ENCODE data around the gene SLIT1.

Gene SLIT1

DNA sequence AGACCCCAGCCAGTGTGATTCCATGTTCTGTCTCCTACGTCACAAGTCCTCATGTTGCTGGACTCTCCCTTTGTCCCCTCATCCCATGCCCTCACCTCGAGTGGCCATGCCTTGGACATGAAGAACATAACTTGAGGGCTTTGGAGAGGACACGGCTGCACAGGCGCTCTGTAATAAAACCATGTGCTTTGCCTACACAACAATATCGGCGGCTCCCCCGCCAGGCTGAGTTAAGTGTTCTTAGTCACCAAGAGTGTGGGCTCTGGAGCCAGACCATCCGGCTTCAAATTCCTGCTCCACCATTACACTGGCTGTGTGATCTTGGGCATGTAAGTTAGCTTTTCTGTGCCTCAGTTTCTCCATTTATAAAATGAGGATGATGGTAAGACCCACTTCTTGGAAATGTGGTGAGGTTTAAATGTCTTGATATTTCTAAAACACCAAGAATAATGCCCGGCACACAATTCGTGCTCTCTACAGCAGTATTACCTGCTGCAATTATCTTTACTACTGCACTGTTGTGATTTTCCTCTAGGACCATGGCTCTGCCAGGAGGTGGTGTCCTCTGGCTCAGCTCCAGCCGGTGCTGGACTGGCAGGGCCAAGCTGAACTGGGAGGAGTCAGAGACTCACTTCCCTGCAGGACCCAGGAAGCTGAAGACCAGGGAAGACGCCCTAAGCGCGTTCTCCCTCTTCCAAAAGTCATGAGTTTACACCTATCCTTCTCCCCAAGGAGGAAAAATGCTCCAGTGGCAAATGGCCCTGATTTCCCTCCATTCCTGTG lies 15.7 kb downstream of the SLIT1 start:
- no peak for DNase-seq

DNA sequence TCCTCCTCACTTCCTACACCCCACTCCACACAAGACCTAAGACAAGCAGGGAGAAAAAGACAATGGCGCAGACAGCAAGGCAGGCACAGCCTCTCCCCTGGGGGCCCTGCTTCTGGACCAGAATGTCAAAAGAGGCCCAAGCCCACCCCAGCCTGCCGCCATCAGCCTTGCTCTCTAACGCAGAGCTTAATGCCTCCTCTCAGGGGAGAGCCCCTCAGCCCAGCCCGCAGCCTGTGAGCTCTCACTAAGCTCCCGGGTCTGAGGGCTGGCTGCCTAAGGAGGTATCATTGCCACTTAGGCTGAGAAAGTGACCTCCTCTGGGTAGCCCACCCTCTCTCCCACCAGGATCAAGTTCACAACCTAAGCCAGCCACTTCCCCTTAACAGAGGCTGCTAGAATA lies 16.7 kb downstream of the SLIT1 start:
- no peak for DNase-seq

DNA sequence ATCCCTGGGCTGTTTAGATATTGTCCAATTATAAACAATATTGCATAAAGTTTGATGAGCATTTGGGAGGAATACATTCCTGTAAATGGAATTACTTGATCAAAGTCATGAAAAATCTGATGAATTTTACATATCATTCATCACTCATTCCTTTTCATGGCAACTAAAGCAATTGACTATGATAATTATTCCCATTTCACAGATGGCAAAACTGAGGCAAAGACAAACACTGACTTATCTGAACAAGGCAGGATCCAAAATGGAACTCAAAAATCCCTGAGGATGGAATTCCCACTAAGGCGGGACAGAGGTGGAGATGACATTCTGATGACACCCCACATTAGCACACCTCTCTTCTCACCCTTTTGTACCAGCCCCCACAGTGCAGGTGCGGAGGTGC lies 17.1 kb downstream of the SLIT1 start:
- no peak for DNase-seq

- no peak for DNase-seq
Observed at GRCh38 chr10:97165499-97165898, 20.3 kb downstream of the SLIT1 start.

- DNase-seq = no peak
Observed at GRCh38 chr10:97163781-97164501, 21.8 kb downstream of the SLIT1 start.

- no peak for DNase-seq
Observed at GRCh38 chr10:97163181-97163580, 22.6 kb downstream of the SLIT1 start.

DNA sequence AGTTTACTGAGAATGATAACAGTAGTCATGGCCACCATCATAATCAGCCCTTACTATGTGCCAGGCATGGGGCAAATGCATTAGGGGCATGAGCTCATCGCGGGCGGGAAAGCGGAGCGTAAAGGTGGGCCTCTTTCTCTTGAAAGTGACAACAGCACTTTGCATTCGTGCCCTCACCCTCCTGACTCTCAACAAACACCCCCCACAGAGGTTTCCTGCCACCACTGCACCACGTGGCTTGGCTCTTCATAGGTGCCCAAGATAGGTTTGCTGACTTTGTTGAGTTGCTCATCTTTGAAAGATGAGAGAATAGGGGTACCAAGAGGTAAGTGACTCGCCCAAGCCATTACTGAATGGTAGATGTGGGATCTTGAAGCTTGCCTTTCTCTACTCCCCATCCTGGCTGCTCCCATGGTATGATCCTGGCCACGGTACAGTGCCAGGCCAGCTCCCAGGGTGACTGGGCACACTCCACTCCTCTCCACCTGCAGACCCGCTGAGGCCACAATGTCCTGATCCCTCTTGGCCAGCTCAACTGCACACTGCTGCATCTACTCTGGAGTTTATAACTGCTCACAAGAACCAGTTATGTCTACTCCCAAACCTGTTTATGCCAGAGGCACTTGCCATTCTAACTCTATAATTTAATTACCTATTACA lies 26.0 kb downstream of the SLIT1 start:
- DNase-seq = no peak

DNA sequence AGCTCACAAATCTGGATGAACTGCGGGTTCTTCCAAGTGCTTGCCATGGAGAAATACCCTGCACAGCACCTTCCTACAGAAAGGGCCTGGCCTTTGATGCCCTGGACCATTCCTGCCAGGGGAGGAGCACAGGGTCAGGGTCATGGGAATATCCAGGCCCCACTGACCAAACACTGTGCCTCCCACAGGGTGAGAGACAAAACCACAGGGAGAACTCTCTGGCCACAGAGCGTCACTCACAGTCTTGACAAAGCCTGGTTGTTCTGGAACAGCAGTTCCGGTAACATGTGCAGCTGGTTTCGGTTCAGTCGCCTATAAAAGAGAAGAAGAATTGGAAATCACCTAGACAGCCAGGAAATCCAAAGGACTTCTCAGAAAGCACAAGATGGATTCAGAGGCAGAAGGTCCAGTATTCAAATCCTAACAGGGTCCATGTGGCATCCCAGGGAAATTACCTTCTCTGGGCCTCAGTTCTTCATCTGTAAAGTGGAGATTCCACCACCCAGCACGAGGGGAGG lies 28.1 kb downstream of the SLIT1 start:
- no peak for DNase-seq

- DNase-seq = no peak
Observed at GRCh38 chr10:97154781-97155180, 31.0 kb downstream of the SLIT1 start.

DNA sequence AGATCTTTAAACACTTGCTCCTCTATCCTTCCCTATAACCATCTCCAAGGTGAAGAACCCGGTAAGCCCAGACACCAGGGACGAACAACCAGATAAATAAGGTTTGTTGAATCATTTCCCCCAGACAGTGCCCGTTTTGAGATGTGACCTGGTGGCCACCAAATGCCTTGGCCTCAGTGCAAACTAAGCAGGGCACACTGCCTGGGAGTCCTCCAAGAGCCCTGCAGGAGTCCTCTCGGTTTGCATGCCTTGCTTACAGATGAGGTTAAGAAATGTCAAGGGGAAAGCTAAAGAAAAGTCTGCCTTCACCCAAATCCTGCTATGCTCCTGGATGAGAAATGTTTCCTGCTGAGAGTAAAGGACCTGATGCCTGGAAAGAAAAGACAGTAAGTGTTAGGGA lies 31.6 kb downstream of the SLIT1 start:
- no peak for DNase-seq

DNA sequence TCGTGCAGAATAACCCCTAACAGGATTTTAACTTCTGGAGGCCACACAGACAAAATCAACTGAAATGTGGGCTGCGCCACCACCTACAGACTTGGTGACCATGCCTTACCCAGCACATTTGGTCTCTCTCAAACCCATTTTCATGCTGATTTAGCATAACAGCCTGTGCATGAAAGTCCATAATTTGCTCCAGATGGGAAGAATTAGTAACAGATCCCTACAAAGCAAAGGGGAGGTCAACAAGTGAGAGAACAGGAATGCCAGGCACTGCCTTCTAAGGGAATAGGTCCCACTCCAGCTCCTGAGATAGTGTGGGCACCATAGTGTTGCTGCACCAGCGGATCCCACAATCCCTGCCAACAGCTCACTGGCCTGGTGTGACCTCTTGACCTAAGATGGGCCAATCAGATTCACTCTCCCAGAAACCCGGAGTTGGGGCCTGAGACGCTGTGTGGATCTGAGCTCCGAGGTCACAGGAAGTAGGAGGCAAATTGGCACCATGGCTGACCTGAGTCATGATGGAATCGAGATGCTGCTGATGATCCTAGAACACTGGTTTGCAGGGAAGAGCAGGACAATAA lies 32.4 kb downstream of the SLIT1 start:
- DNase-seq = no peak

DNA sequence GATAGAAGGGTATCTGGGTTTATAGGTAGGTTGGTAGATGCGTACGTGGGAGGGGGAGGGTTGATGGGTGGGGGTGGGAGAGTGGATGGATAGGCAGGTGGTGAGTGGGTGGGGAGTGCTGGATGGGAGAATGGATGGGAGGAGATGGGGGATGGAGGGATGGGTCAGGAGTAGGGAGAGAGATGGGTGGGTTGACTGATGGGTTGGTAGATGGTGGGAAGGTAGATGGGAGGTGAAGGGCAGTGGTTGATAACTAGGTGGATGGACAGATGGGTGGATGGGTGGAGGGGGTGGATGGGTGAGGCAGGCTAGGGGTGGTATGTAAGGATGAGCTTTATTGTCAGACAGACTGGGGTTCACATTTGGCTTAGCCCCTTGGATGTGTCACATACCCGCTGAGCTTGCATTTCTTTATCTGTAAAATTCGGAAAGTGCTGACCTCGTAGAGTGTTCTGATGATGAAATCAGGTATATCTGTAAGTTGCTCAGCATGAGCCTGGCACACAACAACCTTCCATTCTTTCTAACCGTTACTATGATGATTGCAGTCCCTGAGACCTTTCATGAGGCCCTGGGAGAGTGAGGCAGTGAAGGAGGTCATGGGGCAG lies 34.3 kb downstream of the SLIT1 start:
- DNase-seq = no peak

GRCh38 chr10:97150616-97151015 lies 35.1 kb downstream of the SLIT1 start:
- no peak for DNase-seq

DNA sequence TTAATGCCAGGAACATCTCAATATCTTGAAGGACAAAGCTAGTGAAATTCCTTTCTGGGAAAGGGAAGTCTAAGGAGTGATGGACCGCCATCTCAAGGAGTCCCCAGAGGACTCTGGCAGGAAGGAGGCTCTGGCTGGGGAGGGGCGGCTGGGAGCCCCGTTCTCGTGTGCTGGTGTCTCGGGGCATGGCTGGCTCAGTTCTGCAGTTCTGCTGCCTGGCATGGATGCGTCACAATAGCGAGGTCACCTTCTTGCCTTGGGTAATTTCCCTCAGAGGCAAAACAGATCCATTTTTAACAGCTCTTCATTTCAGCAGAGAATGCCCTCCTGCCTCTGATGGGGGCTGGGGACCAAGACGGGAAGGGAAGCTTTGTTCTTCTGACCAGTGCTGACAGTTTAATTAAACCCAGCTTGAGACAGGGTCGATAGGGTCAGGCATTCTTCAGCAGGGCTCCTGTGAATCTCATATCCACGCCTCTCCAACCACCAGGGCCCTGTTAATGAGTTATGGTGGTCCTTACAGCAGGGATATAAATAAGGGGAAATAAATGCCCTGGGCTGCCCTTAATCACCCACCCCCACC lies 35.7 kb downstream of the SLIT1 start:
- no peak for DNase-seq

DNA sequence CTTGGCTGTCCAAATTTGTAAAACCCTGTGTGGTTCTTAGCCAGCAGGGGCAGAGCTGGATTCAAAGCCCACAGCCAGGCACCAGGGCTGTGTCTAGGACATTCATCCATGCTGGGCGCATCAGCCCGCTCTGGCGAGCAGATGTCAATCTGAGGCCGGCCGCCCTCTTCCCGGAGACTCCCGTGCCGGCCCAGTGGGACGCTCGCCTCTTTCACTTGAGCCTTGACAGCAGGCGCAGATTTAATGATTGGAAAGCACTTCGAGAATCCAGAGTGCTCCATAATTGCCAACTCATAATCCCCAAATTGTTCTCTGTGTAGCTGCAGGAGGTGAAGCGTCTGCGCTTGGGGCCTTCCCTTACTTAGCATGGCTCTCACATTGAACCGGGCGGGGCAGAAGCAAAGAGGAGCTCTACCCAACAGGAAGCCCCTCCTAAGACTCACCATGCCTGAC lies 36.7 kb downstream of the SLIT1 start:
- DNase-seq = no peak

DNA sequence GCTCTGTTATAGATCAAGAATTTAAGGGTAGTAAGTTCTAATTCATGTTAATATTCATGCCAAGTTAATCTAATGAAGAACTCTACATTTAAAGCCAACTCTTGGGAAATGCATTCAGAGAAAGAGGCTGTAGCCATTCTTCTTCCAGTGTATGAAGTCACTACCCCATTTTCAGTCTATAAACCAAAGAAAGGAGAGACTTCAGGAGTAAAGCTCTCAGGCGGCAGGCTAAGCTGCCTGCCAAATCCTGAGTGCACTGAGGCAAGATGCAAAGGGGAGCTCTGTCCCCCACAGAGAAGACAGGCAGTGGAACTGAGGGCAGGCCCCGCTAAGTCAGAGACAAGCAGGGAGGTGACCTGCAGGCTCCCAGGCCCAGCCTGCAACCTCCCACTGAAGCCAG lies 41.5 kb downstream of the SLIT1 start:
- no peak for DNase-seq

DNA sequence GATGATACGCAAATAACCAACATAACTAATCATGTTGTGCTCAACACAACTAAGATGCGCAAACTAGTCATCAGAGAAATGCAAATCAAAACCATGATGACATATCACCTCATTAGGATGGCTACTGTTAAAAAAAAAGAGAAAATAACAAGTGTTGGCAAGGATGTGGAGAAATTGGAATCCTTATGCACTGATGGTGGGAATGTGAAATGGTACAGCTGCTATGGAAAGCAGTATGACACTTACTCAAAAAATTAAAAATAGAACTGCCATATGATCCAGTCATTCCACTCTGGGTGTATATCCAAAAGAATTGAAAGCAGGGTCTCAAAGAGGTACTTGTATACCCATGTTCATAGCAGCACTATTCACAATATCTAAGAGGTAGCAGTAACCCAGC lies 42.9 kb downstream of the SLIT1 start:
- DNase-seq = no peak

GRCh38 chr10:97140902-97141745 lies 44.6 kb downstream of the SLIT1 start:
- DNase-seq = no peak

DNA sequence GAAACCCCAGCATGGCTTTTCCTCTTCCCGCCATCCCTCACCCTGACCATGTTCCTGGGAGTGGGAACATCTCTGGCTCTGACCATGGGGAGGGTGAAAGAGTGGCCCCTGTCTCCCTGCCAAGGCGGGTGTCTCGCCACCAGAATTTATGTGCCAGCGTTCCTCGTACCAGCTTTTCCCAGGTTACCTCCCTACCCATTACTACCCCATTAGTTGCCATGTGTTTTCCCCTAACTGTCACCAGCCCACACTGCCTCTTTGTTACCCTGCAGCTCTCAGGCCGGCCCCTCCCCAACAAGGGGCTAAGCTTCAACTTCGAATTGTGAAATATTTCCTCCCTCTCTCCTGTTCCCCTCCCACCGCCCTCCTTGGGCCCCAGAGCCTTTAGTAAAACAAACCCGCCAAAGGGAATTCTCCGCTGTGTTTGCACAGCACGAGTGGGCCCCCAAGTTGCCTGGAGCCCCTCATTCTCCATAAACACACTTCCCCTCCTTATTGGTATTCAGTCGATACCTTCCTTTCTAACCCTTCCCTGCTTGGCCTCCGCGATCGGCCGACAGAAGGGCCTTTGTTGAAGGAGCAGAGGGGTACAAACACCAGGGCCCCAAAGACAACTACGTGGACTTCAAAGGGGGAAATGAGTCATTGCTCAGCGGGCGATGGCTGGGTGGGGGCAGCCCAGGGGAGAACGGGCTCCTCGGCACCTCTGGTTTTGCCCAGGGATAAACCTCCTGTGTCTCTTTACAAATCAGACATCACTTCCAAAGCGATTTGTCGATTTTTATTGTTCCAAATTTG lies 45.5 kb downstream of the SLIT1 start:
- no peak for DNase-seq

DNA sequence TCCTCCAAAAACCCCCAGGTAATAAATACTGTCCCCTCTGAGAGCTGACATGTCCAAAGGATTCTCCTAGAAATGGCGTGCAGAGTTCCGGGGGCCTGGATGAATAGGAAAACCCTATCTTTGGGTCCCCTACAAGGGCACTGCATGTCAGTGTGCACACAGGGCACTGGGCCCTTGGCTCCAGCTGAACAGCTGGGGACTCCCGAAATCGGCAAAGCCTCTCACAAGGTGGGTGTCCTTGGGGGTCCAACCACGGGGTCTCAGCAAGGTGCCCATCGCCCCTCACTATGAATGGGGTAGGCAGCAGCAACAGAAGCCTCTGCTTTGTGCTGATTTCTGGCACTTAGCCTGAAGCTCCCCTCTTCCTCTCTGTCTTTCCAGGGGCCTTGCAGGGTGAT lies 46.1 kb downstream of the SLIT1 start:
- DNase-seq = no peak

DNA sequence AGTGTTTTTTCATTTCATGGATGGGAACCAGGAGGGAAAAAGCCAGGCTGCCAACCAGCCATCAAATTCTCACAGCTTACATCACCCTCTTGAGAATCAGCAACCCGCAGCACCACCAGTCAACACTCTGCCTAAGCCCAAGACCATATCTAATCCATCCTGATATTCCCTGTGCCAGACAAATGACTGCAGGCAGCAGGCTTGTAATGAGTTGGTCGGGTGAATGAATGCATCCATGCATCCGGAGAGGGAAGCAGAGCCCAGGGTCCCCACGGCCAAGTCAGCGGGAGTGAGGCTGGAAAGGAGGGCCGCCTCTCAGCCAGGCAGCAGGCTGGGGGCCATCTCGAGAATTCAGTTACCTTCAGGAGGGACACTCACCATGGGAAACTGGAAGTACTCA lies 46.9 kb downstream of the SLIT1 start:
- no peak for DNase-seq

Data from CD4-positive, alpha-beta T cell treated with Interleukin-17A for 1 hour (primary cell).